ENCODE measurements around the gene KCNQ1.

DNA sequence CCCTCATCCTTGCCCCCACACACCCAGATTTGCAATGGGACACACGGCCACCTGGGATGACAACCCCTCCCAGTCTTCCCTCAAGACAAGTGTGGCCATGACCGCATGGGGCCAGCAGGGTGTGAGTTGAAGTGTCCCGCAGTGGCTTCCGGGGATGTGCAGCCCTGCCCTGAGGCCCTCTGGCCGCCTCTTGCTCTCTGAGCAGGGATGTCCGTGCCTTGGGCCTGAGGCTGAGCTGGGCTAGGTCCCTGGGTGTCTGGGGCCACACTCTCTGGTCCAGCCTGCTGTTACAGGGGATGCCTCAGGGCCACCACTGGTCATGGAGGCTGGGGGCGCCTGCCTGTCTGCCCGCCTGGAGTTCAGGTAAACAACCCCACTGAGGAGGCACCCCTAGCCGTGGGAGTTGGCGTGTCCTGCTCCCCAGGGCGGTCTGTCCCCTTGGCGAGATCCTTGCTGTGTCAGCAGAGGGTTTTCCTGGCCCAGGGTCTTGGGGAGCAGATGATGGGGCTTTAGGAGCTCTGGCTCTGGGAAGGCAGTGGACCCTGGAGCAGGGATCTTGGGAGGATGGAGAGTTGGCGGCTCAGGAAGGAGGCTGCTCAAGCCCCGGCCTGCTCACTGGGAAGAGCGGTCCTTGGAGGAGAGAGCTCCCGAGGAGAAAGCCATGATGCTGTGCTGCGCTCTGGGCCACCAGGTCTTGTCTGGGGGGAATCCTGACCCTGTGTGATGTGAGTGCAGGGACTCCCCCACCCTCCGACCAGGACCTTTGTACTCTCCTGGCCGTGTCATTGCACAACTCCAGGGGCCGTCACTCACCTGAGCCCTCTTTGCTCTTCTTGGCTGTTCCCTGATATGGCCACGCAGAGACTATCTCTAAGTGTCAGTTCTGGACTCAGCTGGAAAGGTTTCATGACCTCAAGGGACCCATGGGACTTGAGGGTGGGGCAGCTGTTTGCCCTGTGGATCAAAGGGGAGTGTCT is 67.9 kb downstream of the KCNQ1 start:
- no peak for TF ChIP-seq POLR2A (IDR thresholded peaks at IDR 0.05; ENCODE audit: low read length)
- no peak for TF ChIP-seq GATA1 (IDR thresholded peaks at IDR 0.05; ENCODE audit: low read depth, low read length)
